Peyer's patch (tissue), 4 donors: ENCODE results near the gene ADGRG1. TPM values are rescaled to one million over a fixed set of nuclear protein-coding genes. Genes with fewer than 3 reads are reported as not detected.
"Not testable (repeated sequence)": the region's sequence is repeated elsewhere in the genome, so short reads cannot be mapped to it uniquely, and the experiment has no call there.

Experiments
- DNase-seq, 3 donors: peaks; one replicate each; pipeline ENCODE4 v3.0.0-alpha.2; 2017 to 2019
- H3K27ac ChIP-seq, 4 donors: fragments of 200-600 bp; sonication (generic); one replicate each; pipeline ENCODE4 v1.5.1; 2016 to 2019
- H3K27me3 ChIP-seq, 2 donors: fragments of 200-600 bp; sonication (generic); one replicate each; pipeline ENCODE4 v1.5.1; 2019
- H3K36me3 ChIP-seq, 3 donors: fragments of 200-600 bp; sonication (generic); one replicate each; pipeline ENCODE4 v1.5.1; 2016 to 2019
- H3K4me1 ChIP-seq, 4 donors: fragments of 200-600 bp; sonication (generic); one replicate each; pipeline ENCODE4 v1.5.1; 2016 to 2019
- H3K4me3 ChIP-seq, 4 donors: fragments of 200-600 bp; sonication (generic); 1 replicate in 3 of 4; 2 replicates in 1 of 4; pipeline ENCODE4 v1.5.1; 2016 to 2019; ENCODE audit warnings: mild to moderate bottlenecking in 1 of 4
- H3K9me3 ChIP-seq, 4 donors: fragments of 200-600 bp; sonication (generic); one replicate each; pipeline ENCODE4 v1.5.1; 2016 to 2019; ENCODE audit warnings: mild to moderate bottlenecking in 1 of 4
- POLR2A ChIP-seq, 2 donors: fragments of 450-650 bp; IDR thresholded peaks; one replicate each; pipeline ENCODE4 v1.5.1; 2017; ENCODE audit warnings: antibody characterized with exemption in 2 of 2, mild to moderate bottlenecking in 2 of 2, moderate library complexity in 2 of 2
- total RNA-seq, 4 donors: library from RNA; depleted of rRNA; stranded (reverse); fragments of >200 nt; gene quantifications; one replicate each; pipeline ENCODE4 v1.1.0, GENCODE V29; 2016
- TF ChIP-seq, protein P1 (sequence below), 6 experiments: fragments of 450-650 bp in 4 of 6; fragments of 200-600 bp in 2 of 6; sonication (generic) in 1 of 6; IDR thresholded peaks; one replicate each; pipeline ENCODE4 v1.5.1; 2017 to 2019; ENCODE audit warnings: antibody characterized with exemption in 6 of 6, mild to moderate bottlenecking in 3 of 6, moderate library complexity in 1 of 6

Gene ADGRG1
- total RNA-seq, 4 donors from 2014 or later, result 12.8 to 50.3 (median 34.7) TPM

- TF ChIP-seq, protein P1, sequence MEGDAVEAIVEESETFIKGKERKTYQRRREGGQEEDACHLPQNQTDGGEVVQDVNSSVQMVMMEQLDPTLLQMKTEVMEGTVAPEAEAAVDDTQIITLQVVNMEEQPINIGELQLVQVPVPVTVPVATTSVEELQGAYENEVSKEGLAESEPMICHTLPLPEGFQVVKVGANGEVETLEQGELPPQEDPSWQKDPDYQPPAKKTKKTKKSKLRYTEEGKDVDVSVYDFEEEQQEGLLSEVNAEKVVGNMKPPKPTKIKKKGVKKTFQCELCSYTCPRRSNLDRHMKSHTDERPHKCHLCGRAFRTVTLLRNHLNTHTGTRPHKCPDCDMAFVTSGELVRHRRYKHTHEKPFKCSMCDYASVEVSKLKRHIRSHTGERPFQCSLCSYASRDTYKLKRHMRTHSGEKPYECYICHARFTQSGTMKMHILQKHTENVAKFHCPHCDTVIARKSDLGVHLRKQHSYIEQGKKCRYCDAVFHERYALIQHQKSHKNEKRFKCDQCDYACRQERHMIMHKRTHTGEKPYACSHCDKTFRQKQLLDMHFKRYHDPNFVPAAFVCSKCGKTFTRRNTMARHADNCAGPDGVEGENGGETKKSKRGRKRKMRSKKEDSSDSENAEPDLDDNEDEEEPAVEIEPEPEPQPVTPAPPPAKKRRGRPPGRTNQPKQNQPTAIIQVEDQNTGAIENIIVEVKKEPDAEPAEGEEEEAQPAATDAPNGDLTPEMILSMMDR (IDR thresholded peaks at IDR 0.05), result no peak
- TF ChIP-seq POLR2A (IDR thresholded peaks at IDR 0.05), result no peak
- no peak for DNase-seq
- no peaks in the 10 kb centered on the region for H3K9me3 ChIP-seq
- H3K27ac ChIP-seq, result no peak overlapping the region
- H3K27me3 ChIP-seq, result no peaks in the 10 kb centered on the region
- H3K36me3 ChIP-seq, result no peaks in the 10 kb centered on the region
- no peaks in the 10 kb centered on the region for H3K4me1 ChIP-seq
- H3K4me3 ChIP-seq, result no peak overlapping the region
These were observed 82.9 kb downstream of the ADGRG1 start for GRCh38 chr16:57711346-57711745.

DNA sequence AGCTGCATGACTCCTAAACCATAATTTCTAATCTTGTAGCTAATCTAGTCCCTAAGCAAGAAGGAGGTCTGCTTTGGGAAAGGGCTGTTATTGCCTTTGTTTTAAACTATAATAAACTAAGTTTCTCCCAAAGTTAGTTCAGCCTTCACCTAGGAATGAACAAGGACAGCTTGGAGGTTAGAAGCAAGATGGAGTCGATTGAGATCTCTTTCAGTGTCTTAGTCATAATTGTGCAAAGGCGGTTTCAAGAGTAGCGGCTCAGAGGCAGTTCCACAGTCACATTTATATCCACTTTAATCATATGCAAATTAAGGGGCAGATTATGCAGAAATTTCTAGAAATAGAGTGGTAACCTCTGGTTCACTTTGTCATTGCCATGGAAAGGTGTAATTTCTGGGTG lies 83.6 kb downstream of the ADGRG1 start:
- no peaks in the 10 kb centered on the region for H3K4me1 ChIP-seq
- DNase-seq, result no peak

DNA sequence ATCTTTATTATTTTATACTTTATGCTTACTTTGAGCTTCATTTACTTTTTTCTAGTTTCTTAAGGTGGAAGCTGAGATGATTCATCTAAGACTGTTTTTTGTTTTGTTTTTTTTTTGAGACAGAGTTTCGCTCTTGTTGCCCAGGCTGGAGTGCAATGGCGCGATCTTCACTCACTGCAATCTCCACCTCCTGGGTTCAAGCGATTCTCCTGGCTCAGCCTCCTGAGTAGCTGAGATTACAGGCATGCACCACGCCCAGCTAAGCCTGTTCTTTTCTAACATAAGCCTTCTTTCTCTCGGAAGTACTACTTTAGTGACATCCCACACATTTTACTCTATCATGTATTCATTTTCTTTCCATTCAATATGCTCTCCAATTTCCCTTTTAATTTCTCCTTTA lies 84.1 kb downstream of the ADGRG1 start:
- not testable (repeated sequence) for H3K27ac ChIP-seq, H3K4me3 ChIP-seq, H3K9me3 ChIP-seq, DNase-seq, H3K27me3 ChIP-seq, H3K4me1 ChIP-seq, H3K36me3 ChIP-seq

More for the DNA sequence above, 83.6 kb downstream of the ADGRG1 start:
- no peak overlapping the region for H3K4me3 ChIP-seq
- H3K27me3 ChIP-seq, result no peaks in the 10 kb centered on the region
- no peaks in the 10 kb centered on the region for H3K36me3 ChIP-seq
- H3K9me3 ChIP-seq, result no peaks in the 10 kb centered on the region
- no peak overlapping the region for H3K27ac ChIP-seq
- TF ChIP-seq, protein P1 (IDR thresholded peaks at IDR 0.05), result no peak
- no peak for TF ChIP-seq POLR2A (IDR thresholded peaks at IDR 0.05)

DNA sequence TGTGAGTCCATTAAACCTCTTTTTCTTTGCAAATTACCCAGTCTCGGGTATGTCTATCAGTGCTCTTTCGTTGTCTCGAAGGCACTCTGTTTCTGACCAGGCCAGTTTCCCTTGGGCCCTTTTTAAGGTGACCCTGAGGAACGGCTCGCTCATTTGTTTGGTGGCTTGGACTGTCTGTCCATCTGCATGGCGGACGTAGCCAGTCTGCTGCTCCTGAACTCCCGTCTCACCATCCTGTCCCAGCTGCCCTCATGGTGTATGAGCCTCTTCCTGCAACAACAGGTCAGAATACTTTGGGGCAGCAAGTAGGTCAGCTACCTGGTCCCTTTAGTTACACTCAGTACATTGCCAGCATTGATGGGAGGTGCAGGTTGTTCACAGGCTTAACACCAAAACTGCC lies 85.2 kb downstream of the ADGRG1 start:
- Histone ChIP-seq H3K27ac (no peak overlapping the region), H3K4me3 (no peak overlapping the region), H3K36me3 (no peaks in the 10 kb centered on the region), H3K4me1 (no peaks in the 10 kb centered on the region), H3K27me3 (no peaks in the 10 kb centered on the region), H3K9me3 (no peaks in the 10 kb centered on the region)
- no peak for TF ChIP-seq POLR2A (IDR thresholded peaks at IDR 0.05)
- TF ChIP-seq, protein P1 (IDR thresholded peaks at IDR 0.05), result no peak
- peak in 1 of 3 donors; percentile 19 for DNase-seq

- TF ChIP-seq POLR2A (IDR thresholded peaks at IDR 0.05), result no peak
- TF ChIP-seq, protein P1 (IDR thresholded peaks at IDR 0.05), result no peak
- no peak overlapping the region for H3K27ac ChIP-seq
- H3K4me3 ChIP-seq, result no peak overlapping the region
- no peaks in the 10 kb centered on the region for H3K9me3 ChIP-seq
- DNase-seq, result no peak
- no peaks in the 10 kb centered on the region for H3K27me3 ChIP-seq
- H3K4me1 ChIP-seq, result no peaks in the 10 kb centered on the region
- no peaks in the 10 kb centered on the region for H3K36me3 ChIP-seq
These were observed 85.6 kb downstream of the ADGRG1 start for GRCh38 chr16:57714047-57714446.

Other genes starting within 250 kb of the ADGRG1 start
- not detected for gene CCL17, start 223.9 kb upstream of the ADGRG1 start, total RNA-seq
- gene CIAPIN1, start 181.2 kb upstream of the ADGRG1 start, total RNA-seq, result 10 to 100 TPM; 37.7 to 65.5 (median 46.2) TPM
- 100 to 1,000 TPM in 3 of 4 donors, 10 to 100 TPM in 1; 87.5 to 154 (median 122) TPM for gene COQ9, start 181.2 kb upstream of the ADGRG1 start, total RNA-seq
- 100 to 1,000 TPM in 1 of 4 donors, 10 to 100 TPM in 3; 68.0 to 113 (median 84.8) TPM for gene POLR2C, start 166.0 kb upstream of the ADGRG1 start, total RNA-seq
- gene DOK4, start 142.1 kb upstream of the ADGRG1 start, total RNA-seq, result 100 to 1,000 TPM in 3 of 4 donors, 10 to 100 TPM in 1; 81.7 to 209 (median 189) TPM
- 10 to 100 TPM in 1 of 4 donors, 1 to 10 TPM in 3; 1.7 to 10.7 (median 2.5) TPM for gene CCDC102A, start 92.1 kb upstream of the ADGRG1 start, total RNA-seq
- 10 to 100 TPM in 1 of 4 donors, 1 to 10 TPM in 3; 3.0 to 30.5 (median 4.3) TPM for gene ADGRG5, start 86.0 kb upstream of the ADGRG1 start, total RNA-seq
- 1 to 10 TPM in 3 of 4 donors, under 1 TPM in 1; 0.47 to 4.1 (median 1.9) TPM for gene ADGRG3, start 39.7 kb downstream of the ADGRG1 start, total RNA-seq
- gene DRC7, start 66.2 kb downstream of the ADGRG1 start, total RNA-seq, result not detected
- gene KATNB1, start 107.1 kb downstream of the ADGRG1 start, total RNA-seq, result 10 to 100 TPM; 17.7 to 27.1 (median 21.7) TPM
- 100 to 1,000 TPM in 3 of 4 donors, 10 to 100 TPM in 1; 29.7 to 530 (median 272) TPM for gene KIFC3, start 173.9 kb downstream of the ADGRG1 start, total RNA-seq